Measurements from ENCODE around the gene FAT4.

Gene FAT4, protein sequence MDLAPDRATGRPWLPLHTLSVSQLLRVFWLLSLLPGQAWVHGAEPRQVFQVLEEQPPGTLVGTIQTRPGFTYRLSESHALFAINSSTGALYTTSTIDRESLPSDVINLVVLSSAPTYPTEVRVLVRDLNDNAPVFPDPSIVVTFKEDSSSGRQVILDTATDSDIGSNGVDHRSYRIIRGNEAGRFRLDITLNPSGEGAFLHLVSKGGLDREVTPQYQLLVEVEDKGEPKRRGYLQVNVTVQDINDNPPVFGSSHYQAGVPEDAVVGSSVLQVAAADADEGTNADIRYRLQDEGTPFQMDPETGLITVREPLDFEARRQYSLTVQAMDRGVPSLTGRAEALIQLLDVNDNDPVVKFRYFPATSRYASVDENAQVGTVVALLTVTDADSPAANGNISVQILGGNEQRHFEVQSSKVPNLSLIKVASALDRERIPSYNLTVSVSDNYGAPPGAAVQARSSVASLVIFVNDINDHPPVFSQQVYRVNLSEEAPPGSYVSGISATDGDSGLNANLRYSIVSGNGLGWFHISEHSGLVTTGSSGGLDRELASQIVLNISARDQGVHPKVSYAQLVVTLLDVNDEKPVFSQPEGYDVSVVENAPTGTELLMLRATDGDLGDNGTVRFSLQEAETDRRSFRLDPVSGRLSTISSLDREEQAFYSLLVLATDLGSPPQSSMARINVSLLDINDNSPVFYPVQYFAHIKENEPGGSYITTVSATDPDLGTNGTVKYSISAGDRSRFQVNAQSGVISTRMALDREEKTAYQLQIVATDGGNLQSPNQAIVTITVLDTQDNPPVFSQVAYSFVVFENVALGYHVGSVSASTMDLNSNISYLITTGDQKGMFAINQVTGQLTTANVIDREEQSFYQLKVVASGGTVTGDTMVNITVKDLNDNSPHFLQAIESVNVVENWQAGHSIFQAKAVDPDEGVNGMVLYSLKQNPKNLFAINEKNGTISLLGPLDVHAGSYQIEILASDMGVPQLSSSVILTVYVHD (N-terminal part only)

DNA sequence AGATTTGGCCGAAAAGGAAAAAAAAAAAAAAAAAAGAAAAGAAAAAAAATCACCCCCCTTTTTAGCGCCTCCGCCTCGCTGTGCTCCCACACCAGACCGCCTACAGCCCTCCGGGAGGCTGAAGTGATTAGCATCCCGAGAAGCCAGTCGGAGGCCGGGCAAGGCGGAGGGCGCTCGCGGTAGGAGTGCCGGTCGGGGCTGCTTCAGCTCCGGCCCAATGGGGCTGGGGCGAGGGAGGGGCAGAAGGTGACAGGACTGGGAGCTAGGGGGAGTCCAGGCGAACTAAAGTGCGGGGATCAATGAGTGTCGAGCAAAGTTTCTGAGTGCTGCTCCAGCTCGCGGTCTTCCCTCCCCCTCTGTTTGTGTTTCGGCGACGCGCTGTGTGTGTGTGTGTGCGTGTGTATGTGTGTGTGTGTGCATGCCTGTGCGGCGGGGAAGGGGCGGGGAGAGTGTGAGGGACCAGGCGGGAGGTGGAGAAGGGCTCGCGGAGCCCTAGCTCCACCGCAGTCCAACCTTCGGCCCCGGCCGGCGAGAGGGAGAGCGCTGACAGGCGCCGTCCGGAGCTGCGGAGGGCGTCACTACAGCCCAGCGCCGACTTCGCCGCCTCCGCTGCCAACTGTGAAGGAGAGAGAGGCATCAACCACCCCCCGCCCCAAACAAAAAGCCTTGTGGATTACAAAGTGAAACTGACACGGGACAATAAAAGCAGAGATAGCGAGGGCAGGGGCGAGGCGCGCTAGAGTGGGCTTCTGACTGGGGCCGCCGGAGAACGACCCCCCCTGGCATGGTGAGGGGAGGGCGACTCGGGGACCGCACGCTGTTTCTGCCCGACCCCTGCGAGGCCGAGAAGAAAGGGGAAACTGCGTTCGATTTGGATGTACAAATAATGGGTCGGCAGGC lies at the start of gene FAT4:
Gene FAT4 (plus strand): TSS at position 280 of the 900 bp plus-strand sequence. CDS start 1,457 bp downstream, outside the sequence.
- no peak for DNase-seq (ENCODE audit: low read depth in 2 of 2)

DNA sequence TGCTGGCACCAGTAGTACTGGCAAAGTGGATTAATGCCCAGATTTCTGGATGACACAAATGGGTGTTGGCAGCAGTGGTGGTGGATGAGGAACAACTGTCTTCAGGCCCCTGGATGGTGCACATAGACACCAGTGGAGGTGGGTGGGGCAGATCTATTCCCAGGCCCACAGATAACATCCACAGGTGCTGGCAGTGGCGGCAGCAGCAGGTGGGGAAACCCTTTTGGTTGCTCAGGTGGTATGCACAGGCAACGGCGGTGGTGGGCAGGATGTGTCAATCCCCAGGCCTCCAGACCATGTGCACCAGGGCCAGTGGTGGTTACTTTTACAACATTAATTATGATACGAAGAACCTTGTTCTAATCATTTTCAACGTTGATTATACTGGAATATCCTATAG lies 48.9 kb upstream of the FAT4 start:
- no peak for DNase-seq (ENCODE audit: low read depth in 2 of 2)

DNA sequence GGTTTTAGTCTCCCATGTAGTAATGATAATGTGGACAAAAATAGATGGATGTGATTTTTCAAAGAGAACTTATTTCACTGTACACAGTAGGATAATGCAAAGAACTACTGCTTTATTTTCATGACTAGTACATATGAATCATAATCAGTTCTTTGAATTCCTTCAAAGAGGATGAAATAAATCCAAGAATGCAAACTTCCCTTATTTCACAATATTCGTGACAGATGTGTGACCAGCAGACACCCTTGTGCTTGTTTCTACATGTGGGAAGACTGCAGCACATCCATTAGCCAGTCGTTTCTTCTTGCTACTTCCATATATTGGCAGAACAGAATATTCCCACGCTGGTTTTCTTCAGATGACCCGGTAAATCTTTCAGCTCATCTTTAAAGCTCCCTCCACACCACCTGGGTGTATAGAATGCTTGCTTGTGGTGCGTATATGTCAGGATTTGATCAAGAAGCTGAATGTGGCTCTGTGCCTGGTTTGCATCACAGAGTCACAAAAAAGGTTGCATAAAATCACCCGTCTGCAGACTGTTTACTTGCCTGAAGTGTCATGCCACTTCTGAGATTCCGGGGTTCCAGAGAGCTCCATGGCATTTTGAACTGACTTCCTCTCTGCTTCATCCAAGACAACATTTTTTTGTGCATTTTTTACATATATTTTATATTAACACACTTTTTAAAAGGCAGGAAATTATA lies 47.7 kb upstream of the FAT4 start:
- no peak for DNase-seq (ENCODE audit: low read depth in 2 of 2)

DNA sequence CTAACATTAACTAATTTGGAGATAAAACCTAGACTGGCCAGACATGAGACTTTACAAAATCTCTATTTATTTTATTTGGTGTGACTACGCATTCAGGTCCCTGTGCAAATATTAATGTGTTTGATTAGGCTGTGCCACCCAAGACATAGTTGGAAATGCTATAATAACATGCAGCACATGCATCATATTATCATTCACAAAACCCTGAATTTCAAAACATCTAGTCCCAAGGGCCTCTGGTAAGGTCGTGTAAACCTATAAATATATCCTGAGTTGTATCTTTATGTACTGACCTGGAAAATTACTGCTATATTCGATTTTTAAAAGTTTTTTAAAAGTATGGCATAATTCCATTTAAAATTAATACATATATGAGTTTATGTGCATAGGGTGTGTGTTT lies 47.1 kb upstream of the FAT4 start:
- no peak for DNase-seq (ENCODE audit: low read depth in 2 of 2)

DNA sequence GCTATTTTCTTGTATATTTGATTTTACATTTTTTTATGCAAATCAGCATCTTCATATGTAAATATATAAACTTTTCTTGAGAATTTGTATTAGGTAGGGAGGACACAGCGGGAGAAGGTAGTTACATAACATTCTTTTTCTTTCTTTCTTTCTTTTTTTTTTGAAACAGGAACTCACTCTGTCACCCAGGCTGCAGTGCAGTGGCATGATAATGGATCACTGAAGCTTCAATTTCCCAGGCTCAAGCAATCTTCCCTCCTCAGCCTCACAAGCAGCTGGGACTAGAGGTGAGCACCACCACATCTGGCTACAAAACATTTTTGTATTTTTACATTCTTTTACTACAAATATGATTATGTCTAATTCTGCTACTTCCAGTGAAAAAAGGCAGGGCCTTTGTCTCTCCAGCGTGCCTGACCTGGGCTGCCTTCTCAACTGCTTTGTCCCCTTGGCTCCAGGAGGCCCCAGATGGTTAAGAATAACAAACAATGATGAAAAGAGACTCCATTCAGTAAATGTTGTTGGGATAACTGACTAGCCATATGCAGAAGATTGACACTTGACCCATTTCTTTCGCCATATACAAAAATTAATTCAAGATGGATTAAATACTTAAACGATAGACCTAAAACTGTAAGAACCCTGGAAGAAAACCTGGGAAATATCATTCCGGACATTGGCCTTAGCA lies 46.5 kb upstream of the FAT4 start:
- DNase-seq (ENCODE audit: low read depth in 2 of 2): no peak

DNA sequence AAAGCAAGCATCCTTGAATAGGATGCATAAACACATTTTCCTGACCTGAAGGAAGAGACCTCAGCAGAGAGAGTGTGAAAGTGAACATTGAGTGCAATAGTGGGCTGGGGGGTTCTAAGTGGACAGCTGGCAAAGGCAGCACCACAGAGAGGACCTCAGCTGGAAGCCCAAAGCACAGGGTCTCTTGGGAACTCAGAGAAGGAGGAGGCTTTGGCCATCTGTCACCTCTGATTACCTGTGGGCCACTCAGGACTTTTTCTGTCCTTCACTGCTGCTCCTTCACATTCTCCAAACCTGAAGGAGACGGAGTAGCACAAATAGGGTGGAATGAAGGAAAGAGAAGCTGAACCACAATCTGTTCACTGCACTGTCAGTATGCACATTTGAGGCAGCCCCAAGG lies 37.9 kb upstream of the FAT4 start:
- DNase-seq (ENCODE audit: low read depth in 2 of 2): no peak

DNA sequence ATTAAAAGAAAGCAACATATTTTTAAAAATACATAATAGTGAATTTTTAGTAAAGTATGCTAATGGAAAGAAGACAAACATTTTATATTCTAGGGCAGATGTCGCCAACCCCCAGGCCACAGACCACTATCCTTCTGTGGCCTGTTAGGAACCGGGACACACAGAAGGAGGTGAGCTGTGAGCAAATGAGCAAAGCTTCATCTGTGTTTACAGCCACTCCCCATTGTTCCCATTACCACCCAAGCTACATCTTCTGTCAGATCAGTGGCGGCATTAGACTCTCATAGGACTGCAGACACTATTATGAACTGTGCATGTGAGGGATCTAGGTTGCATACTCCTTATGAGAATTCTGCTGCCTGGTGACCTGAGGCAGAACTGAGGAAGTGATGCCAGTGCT lies 37.0 kb upstream of the FAT4 start:
- DNase-seq (ENCODE audit: low read depth in 2 of 2): no peak

DNA sequence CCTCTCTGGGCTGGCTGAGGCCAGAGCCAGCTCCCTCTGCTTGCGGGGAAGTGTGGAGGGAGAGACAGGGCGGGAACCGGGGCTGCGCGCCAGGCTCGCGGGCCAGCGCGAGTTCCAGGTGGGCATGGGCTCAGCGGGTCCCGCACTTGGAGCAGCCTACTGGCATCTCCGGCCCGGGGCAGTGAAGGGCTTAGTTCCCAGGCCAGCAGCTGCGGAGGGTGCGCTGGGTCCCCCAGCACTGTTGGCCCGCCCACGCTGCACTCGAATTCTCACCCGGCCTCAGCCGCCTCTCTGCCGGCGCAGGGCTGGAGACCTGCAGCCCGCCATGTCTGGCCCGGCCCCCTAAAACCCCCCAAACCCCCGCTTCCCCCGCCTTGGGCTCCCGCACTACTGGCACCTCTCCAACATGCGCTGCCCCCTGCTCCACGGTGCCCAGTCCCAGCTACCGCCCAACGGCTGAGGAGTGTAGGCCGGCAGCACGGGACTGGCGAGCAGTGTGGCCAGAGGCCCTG lies 33.8 kb upstream of the FAT4 start:
- no peak for DNase-seq (ENCODE audit: low read depth in 2 of 2)

DNA sequence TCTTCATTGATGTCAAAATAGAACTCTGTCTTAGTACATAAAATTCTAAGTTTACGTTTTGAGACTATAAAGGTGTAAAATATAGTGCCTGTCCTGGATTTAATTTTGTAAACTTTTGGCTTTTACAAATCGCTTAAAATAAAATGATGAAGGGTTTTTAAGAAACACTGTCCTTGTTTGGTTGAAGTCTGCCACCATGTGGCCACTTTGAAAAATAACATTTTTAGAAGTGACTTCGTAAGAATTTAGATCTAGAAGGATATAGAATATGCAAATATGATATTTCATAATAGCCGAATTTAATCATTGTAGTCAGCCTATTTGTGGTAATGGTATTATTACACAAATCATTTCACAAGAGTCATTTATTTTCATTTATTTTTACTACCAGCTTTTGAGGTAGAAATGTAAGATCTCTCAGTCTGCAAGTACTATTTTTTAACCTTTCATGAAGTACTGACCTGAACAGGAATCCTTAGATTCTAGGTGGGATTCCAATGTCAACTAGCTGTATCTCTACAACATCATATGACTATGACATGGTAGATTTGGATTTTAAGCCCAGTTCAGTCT lies 31.0 kb upstream of the FAT4 start:
- no peak for DNase-seq (ENCODE audit: low read depth in 2 of 2)

DNA sequence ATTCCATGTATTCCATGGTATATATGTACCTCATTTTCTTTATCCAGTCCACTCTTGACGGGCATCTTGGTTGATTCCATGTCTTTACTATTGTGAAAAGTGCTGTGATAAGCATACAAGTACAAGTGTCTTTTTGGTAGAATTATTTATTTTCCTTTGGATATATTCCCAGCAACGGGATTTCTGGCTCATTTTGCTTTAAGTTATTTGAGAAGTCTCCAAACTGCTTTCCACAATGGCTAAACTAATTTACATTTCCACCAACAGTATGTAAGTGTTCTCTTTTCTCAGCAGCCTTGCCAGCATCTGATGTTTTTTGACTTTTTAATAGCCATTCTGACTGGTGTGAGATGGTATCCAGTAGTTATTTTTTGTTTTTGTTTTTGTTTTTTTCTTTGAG lies 17.6 kb upstream of the FAT4 start:
- DNase-seq (ENCODE audit: low read depth in 2 of 2): no peak

DNA sequence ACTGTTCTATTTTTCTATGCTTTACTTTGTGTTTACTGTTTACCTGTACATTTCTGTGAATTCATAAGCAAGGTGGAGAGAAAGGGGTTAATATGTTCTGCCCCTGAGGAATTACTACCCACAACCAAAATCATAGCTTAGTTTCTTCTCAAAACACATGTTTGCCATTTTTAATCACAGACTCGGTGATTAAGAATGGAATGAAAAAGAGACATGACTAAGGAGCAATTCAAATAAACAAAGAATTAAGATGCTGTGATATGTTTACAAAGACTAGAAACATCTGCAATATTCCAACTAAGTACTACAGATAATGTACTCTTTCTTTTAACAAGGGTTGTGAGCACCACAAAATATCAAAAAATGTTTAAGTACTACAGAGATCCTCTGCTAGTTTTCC lies 11.7 kb upstream of the FAT4 start:
- DNase-seq (ENCODE audit: low read depth in 2 of 2): no peak

DNA sequence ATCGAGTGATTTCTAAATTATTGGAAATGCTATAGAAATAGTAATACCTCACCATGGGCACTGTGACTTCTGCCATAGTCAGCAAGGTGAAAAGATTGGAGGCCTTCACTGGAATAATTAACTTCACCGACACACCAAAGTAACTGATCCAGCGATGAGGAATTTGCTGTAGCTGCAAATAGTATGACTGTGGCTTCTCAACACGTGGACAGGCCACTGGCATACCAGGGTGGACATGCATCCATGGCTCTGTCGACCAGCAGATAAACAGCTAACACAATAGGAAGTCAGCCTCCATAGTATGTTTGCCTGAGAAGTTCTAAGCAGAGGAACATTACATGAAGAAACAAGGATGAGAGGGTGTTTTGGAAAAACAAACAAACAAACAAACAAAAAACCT lies 10.9 kb upstream of the FAT4 start:
- DNase-seq (ENCODE audit: low read depth in 2 of 2): no peak

DNA sequence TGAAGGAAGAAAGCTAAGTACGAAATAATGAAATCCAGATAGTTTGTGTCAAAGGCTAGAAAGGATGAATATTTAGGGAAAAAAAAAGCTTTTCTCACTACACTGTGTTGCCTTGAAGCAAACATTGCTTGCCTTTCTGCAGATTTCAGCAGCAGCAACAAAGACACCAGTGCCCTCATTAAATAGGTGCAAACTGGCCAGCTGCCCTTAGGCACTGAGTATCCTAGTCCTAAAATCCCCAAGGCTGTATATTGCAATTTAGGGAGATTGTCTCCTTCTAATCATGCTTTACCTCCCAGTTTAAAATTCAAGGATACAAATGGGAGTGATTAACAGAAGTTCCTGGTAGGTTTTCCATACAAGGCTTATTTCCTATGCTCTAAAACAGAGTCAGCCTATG lies 8.6 kb upstream of the FAT4 start:
- no peak for DNase-seq (ENCODE audit: low read depth in 2 of 2)

DNA sequence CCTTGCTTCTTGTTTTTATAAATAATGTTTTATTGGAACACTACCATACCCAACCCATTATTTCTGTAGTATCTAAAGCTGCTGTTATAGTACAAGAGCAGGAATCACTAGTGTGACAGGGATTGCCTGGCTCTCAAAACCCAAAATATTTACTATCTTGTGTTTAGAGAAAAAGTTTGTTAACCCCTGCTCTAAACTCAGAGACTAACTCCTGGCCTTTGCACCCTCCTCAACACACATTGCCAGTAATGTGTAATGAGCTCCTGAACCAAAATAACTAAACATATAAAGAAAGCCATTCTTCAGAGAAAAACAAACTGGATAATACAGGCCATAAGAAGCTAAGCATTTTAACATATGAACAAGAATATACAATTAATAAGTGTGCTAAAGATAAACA lies 8.2 kb upstream of the FAT4 start:
- DNase-seq (ENCODE audit: low read depth in 2 of 2): no peak

DNA sequence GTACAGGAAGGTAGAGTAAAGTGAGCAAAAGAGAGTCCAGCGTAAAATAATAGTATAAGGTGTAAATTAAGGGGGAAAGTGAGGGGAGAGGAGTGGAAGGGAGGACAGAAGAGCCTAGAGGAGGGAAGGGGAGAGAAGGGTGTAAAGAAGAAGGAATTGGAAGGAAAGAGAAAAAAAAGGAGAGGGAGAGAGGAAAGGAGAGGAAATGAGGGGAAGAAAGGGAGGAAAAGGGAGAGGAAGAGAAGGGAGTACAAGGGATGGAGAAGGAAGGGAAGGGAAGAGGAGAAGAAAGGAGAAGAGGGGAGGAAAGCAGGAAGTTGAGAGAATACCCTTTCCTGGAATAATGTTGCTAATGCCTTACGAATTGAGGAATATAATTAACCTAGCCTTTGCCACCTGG lies 3.3 kb upstream of the FAT4 start:
- DNase-seq (ENCODE audit: low read depth in 2 of 2): no peak

DNA sequence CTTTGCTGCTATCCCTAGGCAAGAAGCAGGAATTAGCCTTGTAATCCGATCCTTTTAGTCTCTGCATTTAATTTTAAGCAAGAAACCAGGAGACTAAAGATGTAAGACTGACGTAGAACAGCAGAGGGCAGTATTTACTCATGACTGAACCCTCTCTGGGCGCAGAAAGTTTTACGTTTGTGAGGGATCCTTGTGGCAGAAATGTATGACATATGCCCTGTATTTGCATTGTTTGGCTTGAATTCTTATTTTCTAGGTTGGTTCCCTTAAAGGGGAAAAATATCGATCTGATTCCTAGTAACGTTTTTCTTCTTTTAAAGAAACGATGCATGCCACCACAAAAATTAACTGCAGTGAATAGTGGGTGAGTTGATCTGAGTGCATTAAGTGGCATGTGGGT lies 1.3 kb upstream of the FAT4 start:
- no peak for DNase-seq (ENCODE audit: low read depth in 2 of 2)

DNA sequence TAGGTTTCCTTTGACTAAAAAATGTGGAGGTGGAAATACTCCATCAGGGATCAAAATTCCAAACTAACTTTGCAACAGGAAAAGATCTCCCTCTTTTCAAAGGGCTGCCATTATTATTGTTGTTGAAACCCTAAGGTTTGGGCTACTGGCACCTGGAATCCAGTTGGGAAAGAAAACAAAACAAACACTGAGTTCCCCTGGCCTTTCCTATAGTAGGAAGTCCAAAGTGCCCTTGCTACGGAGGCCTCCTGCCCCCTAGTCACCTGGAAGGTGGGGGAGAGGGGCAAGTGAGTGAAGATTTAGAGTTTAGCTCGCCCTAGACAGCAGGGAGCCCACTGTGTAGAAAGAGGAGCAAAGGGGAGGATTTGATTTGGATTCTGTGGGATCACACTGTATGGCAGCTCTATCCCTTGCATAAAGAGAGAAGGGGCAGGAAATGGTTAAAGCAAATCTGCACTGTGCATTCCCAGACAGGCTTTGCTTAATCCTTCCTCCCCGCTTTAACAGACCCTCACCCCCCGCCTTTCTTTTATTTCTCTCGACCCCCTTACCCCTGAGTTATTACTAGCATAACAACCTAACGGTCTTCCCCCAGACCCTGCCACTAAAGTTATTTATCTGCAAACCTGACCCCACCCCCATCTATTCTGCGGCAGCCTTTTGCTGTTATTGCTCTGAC lies 627 bp upstream of the FAT4 start:
- DNase-seq (ENCODE audit: low read depth in 2 of 2): no peak

DNA sequence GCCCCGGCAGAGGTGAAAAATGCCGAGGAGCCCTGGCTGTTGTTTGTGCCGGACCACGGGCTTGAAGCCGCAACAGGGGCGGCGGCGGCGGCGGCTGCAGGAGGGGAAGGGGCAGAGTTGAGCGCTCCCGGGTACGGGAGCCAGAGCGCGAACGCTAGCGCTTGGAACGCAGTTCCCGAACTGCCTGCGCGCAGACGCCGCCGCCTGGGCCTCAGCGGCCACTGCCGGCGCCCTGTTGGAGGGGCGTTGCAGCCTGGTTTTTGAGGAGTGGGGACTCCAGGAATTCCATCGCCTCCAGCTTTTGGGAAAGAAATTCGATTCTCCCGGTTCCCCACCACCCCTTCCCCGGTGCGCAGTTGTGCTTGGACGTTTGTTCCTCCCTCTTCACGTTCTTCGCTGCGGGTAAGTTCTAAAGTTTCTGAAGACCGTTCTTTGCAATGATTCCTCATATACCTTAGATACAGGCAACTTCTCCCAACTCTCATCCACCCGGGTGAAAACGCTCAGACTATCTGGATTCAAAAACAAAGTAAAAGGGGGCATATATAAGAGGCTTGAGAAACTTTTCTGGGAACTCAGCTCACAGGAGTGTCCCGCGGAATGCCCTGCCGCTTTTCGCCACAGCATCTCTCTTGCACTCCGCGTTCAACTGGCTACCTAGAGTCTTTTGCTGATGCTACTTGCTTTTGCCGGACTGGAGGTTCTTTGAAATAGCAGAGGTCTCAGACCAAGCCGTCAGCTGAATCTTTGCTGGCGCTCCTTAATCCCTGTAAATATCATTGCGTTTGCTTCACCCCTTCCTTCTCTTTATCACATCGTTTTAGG lies 1.0 kb downstream of the FAT4 start:
- DNase-seq (ENCODE audit: low read depth in 2 of 2): no peak

DNA sequence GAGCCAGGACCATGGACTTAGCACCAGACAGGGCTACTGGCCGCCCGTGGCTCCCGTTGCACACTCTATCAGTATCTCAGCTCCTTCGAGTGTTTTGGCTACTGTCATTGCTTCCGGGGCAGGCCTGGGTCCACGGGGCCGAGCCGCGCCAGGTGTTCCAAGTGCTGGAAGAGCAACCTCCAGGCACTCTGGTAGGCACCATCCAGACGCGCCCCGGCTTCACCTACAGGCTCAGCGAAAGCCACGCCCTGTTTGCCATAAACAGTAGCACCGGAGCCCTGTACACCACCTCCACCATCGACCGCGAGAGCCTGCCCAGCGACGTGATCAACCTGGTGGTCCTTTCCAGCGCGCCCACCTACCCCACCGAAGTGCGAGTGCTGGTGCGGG lies 1.6 kb downstream of the FAT4 start:
- DNase-seq (ENCODE audit: low read depth in 2 of 2): no peak

Measured in stimulated activated CD4-positive, alpha-beta T cell treated with anti-CD3 and anti-CD28 coated beads, Interleukin-15, amount 100 ng/mL, for 48 hours (primary cell).